ENCODE measurements around the gene RBM33. TPM values are rescaled to one million over a fixed set of nuclear protein-coding genes. Genes with fewer than 3 reads are reported as not detected.
A peak's percentile ranks its signal among the peaks of the same experiment; 100 is the strongest.

Gene RBM33
- total and polyA plus RNA-seq, 2 experiments from 2014 or later = 10.5 to 36.0 TPM

DNA sequence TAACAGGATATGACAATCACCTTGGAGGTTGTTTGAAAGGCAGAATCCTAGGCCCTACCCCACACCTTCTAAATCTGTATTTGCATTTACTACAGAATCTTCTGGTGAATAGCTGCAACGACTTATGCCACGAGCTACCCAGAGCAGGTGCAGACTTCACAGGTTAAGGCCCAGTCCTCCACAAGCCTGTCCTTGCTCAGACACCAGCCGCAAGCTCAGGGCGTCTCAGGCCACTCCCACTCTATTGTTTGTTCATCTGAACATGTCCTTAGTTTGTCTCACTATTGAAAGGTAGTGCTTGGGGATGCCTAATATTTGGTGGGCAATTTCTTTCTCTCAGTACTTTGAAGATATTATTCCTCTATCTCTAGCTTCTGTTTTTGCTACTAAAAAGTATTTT is 18.9 kb upstream of the RBM33 start:
- no peak for TF ChIP-seq EZH2phosphoT487 (IDR thresholded peaks at IDR 0.05; ENCODE audit: insufficient read depth, low read depth)
- no peak for TF ChIP-seq EZH2 (IDR thresholded peaks at IDR 0.05; ENCODE audit: insufficient read depth, poor library complexity, severe bottlenecking)
- Histone ChIP-seq H4K20me1 (ENCODE audit: insufficient read depth) (no peaks in the 10 kb centered on the region), H3F3A (ENCODE audit: insufficient read depth) (no peaks in the 10 kb centered on the region), H3K79me2 (ENCODE audit: insufficient read depth) (no peaks in the 10 kb centered on the region), H2AFZ (no peak overlapping the region), H3K9me3 (ENCODE audit: low read depth) (no peaks in the 10 kb centered on the region), H3K9me2 (ENCODE audit: insufficient read depth) (no peaks in the 10 kb centered on the region), H3K36me3 (ENCODE audit: low read depth) (no peaks in the 10 kb centered on the region), H3K27me3 (replicated peaks; ENCODE audit: insufficient read depth) (no peaks in the 10 kb centered on the region; the same call in none of the 2 replicates), H3K4me2 (ENCODE audit: unreplicated experiment) (no peak overlapping the region), H3K27ac (no peak overlapping the region), H3K4me1 (ENCODE audit: insufficient read depth) (no peaks in the 10 kb centered on the region), H3K9ac (no peak overlapping the region), H3K4me3 (no peak overlapping the region)
- in situ Hi-C loops (cut with MboI) = no loop called here
- 42 to 43% methylated on average over 4 of the region's 4 CpGs for WGBS, 2 experiments (ENCODE audit: low coverage in 1 of 2, low lambda C conversion rate in 2 of 2, missing lambda C conversion rate in 2 of 2)
- DNase-seq = no peak

DNA sequence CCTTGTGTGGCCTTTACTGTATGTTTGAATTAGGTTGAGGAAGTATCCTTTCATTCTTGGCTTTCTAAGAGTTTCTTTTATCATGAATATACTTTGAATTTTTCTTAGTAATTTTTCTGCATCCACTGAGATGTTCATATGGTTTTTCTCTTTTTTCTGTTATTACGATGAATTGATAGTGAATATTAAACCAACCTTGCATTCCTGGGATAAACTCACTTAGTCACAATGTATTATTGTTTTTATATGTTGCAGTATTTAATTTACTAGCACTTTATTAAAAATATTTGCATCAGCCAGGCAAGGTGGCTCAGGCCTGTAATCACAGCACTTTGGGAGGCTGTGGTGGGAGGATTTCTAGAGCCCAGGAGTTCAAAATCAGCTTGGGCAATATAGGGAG is 15.3 kb upstream of the RBM33 start:
- H3F3A ChIP-seq (ENCODE audit: insufficient read depth) = no peaks in the 10 kb centered on the region
- DNase-seq = peak; percentile 10
- no peaks in the 10 kb centered on the region for H3K36me3 ChIP-seq (ENCODE audit: low read depth)
- H4K20me1 ChIP-seq (ENCODE audit: insufficient read depth) = no peaks in the 10 kb centered on the region
- H2AFZ ChIP-seq = no peak overlapping the region
- no peaks in the 10 kb centered on the region for H3K9me2 ChIP-seq (ENCODE audit: insufficient read depth)
- H3K4me1 ChIP-seq (ENCODE audit: insufficient read depth) = no peaks in the 10 kb centered on the region
- TF ChIP-seq EZH2phosphoT487 (IDR thresholded peaks at IDR 0.05; ENCODE audit: insufficient read depth, low read depth) = no peak
- no peak for TF ChIP-seq EZH2 (IDR thresholded peaks at IDR 0.05; ENCODE audit: insufficient read depth, poor library complexity, severe bottlenecking)
- H3K27ac ChIP-seq = no peak overlapping the region
- no peak overlapping the region for H3K4me3 ChIP-seq
- H3K9me3 ChIP-seq (ENCODE audit: low read depth) = no peaks in the 10 kb centered on the region
- WGBS, 2 experiments (ENCODE audit: low coverage in 1 of 2, low lambda C conversion rate in 2 of 2, missing lambda C conversion rate in 2 of 2) = 44 to 65% methylated on average over 1 of the region's 1 CpG
- in situ Hi-C loops (cut with MboI) = no loop called here
- no peaks in the 10 kb centered on the region; the same call in 1 of the 2 replicates for H3K27me3 ChIP-seq (replicated peaks; ENCODE audit: insufficient read depth)
- H3K79me2 ChIP-seq (ENCODE audit: insufficient read depth) = no peaks in the 10 kb centered on the region
- H3K4me2 ChIP-seq (ENCODE audit: unreplicated experiment) = no peak overlapping the region
- no peak overlapping the region for H3K9ac ChIP-seq

DNA sequence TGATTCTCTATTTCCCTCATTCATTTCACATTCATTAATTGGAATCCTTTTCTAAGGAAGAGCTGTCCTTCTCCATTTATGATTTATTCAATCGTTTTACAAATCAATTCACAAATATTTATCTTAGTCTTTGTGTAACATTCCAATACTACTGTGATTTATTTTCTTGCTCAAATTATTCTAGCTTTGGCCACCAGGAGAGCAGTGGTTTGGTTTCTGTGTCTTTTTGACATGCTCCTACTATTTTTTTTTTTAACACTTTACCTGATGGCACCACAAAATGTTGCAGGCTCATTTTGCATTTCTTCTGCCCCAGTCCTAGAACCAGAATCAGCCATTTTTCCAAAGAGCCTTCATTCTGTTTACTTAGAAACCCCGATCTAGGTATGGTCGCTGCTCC is 13.3 kb upstream of the RBM33 start:
- Histone ChIP-seq H3K4me3 (no peak overlapping the region), H3K9ac (no peak overlapping the region), H3K79me2 (ENCODE audit: insufficient read depth) (no peaks in the 10 kb centered on the region), H3F3A (ENCODE audit: insufficient read depth) (no peaks in the 10 kb centered on the region), H3K27ac (no peak overlapping the region), H3K9me3 (ENCODE audit: low read depth) (no peaks in the 10 kb centered on the region), H4K20me1 (ENCODE audit: insufficient read depth) (no peaks in the 10 kb centered on the region), H2AFZ (no peak overlapping the region), H3K9me2 (ENCODE audit: insufficient read depth) (no peaks in the 10 kb centered on the region), H3K27me3 (replicated peaks; ENCODE audit: insufficient read depth) (no peaks in the 10 kb centered on the region; the same call in 1 of the 2 replicates), H3K4me2 (ENCODE audit: unreplicated experiment) (no peak overlapping the region), H3K4me1 (ENCODE audit: insufficient read depth) (no peaks in the 10 kb centered on the region), H3K36me3 (ENCODE audit: low read depth) (no peaks in the 10 kb centered on the region)
- in situ Hi-C loops (cut with MboI) = no loop called here
- 20 to 21% methylated on average over 3 of the region's 3 CpGs for WGBS, 2 experiments (ENCODE audit: low coverage in 1 of 2, low lambda C conversion rate in 2 of 2, missing lambda C conversion rate in 2 of 2)
- TF ChIP-seq EZH2phosphoT487 (IDR thresholded peaks at IDR 0.05; ENCODE audit: insufficient read depth, low read depth) = no peak
- no peak for TF ChIP-seq EZH2 (IDR thresholded peaks at IDR 0.05; ENCODE audit: insufficient read depth, poor library complexity, severe bottlenecking)
- no peak for DNase-seq

DNA sequence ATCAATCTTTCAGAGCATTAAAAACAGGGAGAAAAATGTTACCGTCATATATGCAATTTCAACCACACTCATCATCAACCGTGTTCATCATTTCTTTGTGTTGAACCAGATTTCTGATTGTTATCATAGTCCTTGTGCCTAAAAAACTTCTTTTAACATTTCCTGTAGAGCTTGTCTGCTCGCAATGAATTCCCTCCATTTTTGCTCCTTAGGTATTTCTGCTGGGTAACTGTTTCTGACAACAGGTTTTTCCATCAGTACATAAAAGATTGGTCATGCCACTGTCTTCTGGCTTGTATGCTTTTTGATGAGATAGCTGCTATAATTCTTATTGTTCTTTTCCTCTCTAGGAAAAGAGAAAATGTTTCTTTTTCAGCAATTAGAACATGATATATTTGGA is 8.6 kb upstream of the RBM33 start:
- in situ Hi-C loops (cut with MboI) = no loop called here
- no peak overlapping the region for H3K4me3 ChIP-seq
- peaks cover 7% of the 10 kb centered on the region for H3K9me3 ChIP-seq (ENCODE audit: low read depth)
- no peaks in the 10 kb centered on the region for H3K36me3 ChIP-seq (ENCODE audit: low read depth)
- no peaks in the 10 kb centered on the region; the same call in 1 of the 2 replicates for H3F3A ChIP-seq (ENCODE audit: insufficient read depth)
- no peak for DNase-seq
- no peaks in the 10 kb centered on the region for H3K9me2 ChIP-seq (ENCODE audit: insufficient read depth)
- no peak overlapping the region for H3K9ac ChIP-seq
- TF ChIP-seq EZH2 (IDR thresholded peaks at IDR 0.05; ENCODE audit: insufficient read depth, poor library complexity, severe bottlenecking) = no peak
- no peak for TF ChIP-seq EZH2phosphoT487 (IDR thresholded peaks at IDR 0.05; ENCODE audit: insufficient read depth, low read depth)
- no peak overlapping the region for H3K27ac ChIP-seq
- 73 to 75% methylated on average over 3 of the region's 3 CpGs for WGBS, 2 experiments (ENCODE audit: low coverage in 1 of 2, low lambda C conversion rate in 2 of 2, missing lambda C conversion rate in 2 of 2)
- no peak overlapping the region for H2AFZ ChIP-seq
- no peaks in the 10 kb centered on the region for H3K4me1 ChIP-seq (ENCODE audit: insufficient read depth)
- no peaks in the 10 kb centered on the region for H4K20me1 ChIP-seq (ENCODE audit: insufficient read depth)
- H3K4me2 ChIP-seq (ENCODE audit: unreplicated experiment) = no peak overlapping the region
- H3K27me3 ChIP-seq (replicated peaks; ENCODE audit: insufficient read depth) = no peaks in the 10 kb centered on the region; the same call in 1 of the 2 replicates
- no peaks in the 10 kb centered on the region for H3K79me2 ChIP-seq (ENCODE audit: insufficient read depth)

DNA sequence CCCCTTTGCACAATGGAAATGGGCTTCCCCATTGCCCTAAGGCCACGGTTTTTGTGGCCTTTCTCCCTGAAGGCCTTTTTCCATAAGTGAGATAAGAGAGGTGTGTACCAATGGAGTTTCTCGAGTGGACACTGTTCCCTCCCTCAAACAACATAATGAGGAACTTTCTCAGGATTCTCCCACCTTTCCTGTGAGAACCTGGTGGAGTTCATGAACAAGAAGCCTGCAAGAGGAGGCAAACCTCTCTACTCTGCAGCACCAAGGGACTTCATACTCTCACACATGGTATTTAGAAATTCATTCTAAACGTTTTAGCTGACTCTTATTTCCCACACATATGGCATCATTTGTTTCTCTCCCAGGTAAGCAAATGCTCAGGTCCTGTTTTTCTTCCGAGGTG is 7.3 kb upstream of the RBM33 start:
- TF ChIP-seq EZH2phosphoT487 (IDR thresholded peaks at IDR 0.05; ENCODE audit: insufficient read depth, low read depth) = no peak
- TF ChIP-seq EZH2 (IDR thresholded peaks at IDR 0.05; ENCODE audit: insufficient read depth, poor library complexity, severe bottlenecking) = no peak
- H2AFZ ChIP-seq = no peak overlapping the region
- in situ Hi-C loops (cut with MboI) = no loop called here

More for the DNA sequence above, 7.3 kb upstream of the RBM33 start:
- H3K4me2 ChIP-seq (ENCODE audit: unreplicated experiment) = no peak overlapping the region
- H3K27ac ChIP-seq = no peak overlapping the region
- peaks cover 7% of the 10 kb centered on the region for H3K9me3 ChIP-seq (ENCODE audit: low read depth)
- no peaks in the 10 kb centered on the region for H3K4me1 ChIP-seq (ENCODE audit: insufficient read depth)
- no peaks in the 10 kb centered on the region; the same call in 1 of the 2 replicates for H3K27me3 ChIP-seq (replicated peaks; ENCODE audit: insufficient read depth)
- H3K4me3 ChIP-seq = no peak overlapping the region
- 65 to 75% methylated on average over 4 of the region's 4 CpGs for WGBS, 2 experiments (ENCODE audit: low coverage in 1 of 2, low lambda C conversion rate in 2 of 2, missing lambda C conversion rate in 2 of 2)
- H3K9ac ChIP-seq = no peak overlapping the region
- DNase-seq = no peak
- 0 out of 2 replicates have a peak, but pooled peaks cover 4% of the 10 kb centered on the region for H3K36me3 ChIP-seq (ENCODE audit: low read depth)
- H3F3A ChIP-seq (ENCODE audit: insufficient read depth) = no peaks in the 10 kb centered on the region; the same call in 1 of the 2 replicates
- no peaks in the 10 kb centered on the region for H3K79me2 ChIP-seq (ENCODE audit: insufficient read depth)
- H4K20me1 ChIP-seq (ENCODE audit: insufficient read depth) = no peaks in the 10 kb centered on the region
- no peaks in the 10 kb centered on the region for H3K9me2 ChIP-seq (ENCODE audit: insufficient read depth)
